A549 (cell line): ENCODE data around the gene KRTAP4-8. TPM values are rescaled to one million over a fixed set of nuclear protein-coding genes. Genes with fewer than 3 reads are reported as not detected.
"Not testable (repeated sequence)": the region's sequence is repeated elsewhere in the genome, so short reads cannot be mapped to it uniquely, and the experiment has no call there.

ENCODE experiments used
- ATAC-seq, 2 experiments: fragments of 200-7000 bp in 1 of 2; fragments of >200 bp in 1 of 2; cut with Nextera tagmentation in 1 of 2; cut with Tn5 transposase in 1 of 2; 3 replicates each; pipeline versions ENCODE4 v1.8.0 to v1.9.1; 2018 to 2020; ENCODE audit warnings: mild to moderate bottlenecking in 1 of 2, moderate library complexity in 1 of 2
- CTCF ChIA-PET: fragments of 300-600 bp; sonication (Branson Sonifier 250); formaldehyde crosslinking; extraction: SDS; loops from one replicate; lab custom pipeline; 2021; ENCODE audit warnings: antibody characterized with exemption, inconsistent platforms; lab: Yijun Ruan, JAX
- POLR2A ChIA-PET: fragments of 350-600 bp; formaldehyde crosslinking; extraction: SDS; loops from one replicate; lab custom pipeline; 2021; ENCODE audit warnings: antibody characterized with exemption, inconsistent platforms; lab: Yijun Ruan, JAX
- DNase-seq, 2 experiments: peaks; one replicate each; pipeline versions ENCODE4 v3.0.0 to v3.0.0-alpha.2; 2011 to 2016; ENCODE audit warnings: low read depth in 1 of 2, low spot score in 1 of 2
- FAIRE-seq: peaks from 2 replicates; lab custom pipeline; 2011; peaks lifted over from hg19 to GRCh38; lab: Jason Lieb, UNC
- H3K27ac ChIP-seq, 2 experiments: fragments of >200 bp; sonication (Bioruptor Twin); formaldehyde crosslinking; 3 replicates each; pipeline ENCODE4 v1.5.1; 2016 to 2017
- H3K4me1 ChIP-seq: fragments of >200 bp; sonication (Bioruptor Twin); formaldehyde crosslinking; 3 replicates; pipeline ENCODE4 v1.6.1; 2016
- H3K4me2 ChIP-seq: fragments of >200 bp; sonication (Bioruptor Twin); formaldehyde crosslinking; 3 replicates; pipeline ENCODE4 v1.6.1; 2016
- H3K4me3 ChIP-seq: fragments of >200 bp; sonication (Bioruptor Twin); formaldehyde crosslinking; 3 replicates; pipeline ENCODE4 v1.5.1; 2016
- H3K9me3 ChIP-seq: fragments of >200 bp; sonication (Bioruptor Twin); formaldehyde crosslinking; 3 replicates; pipeline ENCODE4 v1.6.1; 2016
- CBX2 ChIP-seq: fragments of 200-600 bp; sonication (generic); IDR thresholded peaks from 2 replicates; pipeline ENCODE4 v1.6.1; 2016; ENCODE audit warnings: low read depth, mild to moderate bottlenecking, borderline replicate concordance
- EHMT2 ChIP-seq: fragments of 200-600 bp; sonication (generic); IDR thresholded peaks from 2 replicates; pipeline ENCODE4 v1.6.1; 2016; ENCODE audit warnings: antibody characterized with exemption, low read depth, mild to moderate bottlenecking, moderate library complexity
- ESRRA ChIP-seq: fragments of 150-350 bp; IDR thresholded peaks from 2 replicates; pipeline ENCODE4 v1.6.1; 2014; ENCODE audit warnings: mild to moderate bottlenecking, low read length, borderline replicate concordance
- GATA3 ChIP-seq: IDR thresholded peaks from 2 replicates; pipeline ENCODE4 v1.6.1; 2012; ENCODE audit warnings: borderline replicate concordance
- HOXB13 ChIP-seq: fragments of 250-450 bp; sonication (Bioruptor Pico); IDR thresholded peaks from 2 replicates; pipeline ENCODE4 v1.5.0; 2020; ENCODE audit warnings: low read depth, mild to moderate bottlenecking, moderate library complexity
- KDM1A ChIP-seq: fragments of 200-600 bp; sonication (generic); IDR thresholded peaks from 2 replicates; pipeline ENCODE4 v1.6.1; 2016; ENCODE audit warnings: low read depth, mild to moderate bottlenecking
- PHF8 ChIP-seq: fragments of 200-600 bp; sonication (generic); IDR thresholded peaks from 2 replicates; pipeline ENCODE4 v1.6.1; 2016; ENCODE audit warnings: low read depth, mild to moderate bottlenecking, antibody characterized with exemption, moderate library complexity, borderline replicate concordance
- POLR2AphosphoS2 ChIP-seq: conservative IDR thresholded peaks from 2 replicates; pipeline ENCODE4 v1.6.1; 2012; ENCODE audit warnings: low read length, improper control_type of control experiment, inconsistent platforms
- RAD21 ChIP-seq, 2 experiments: fragments of >200 bp in 1 of 2; sonication (Bioruptor Twin) in 1 of 2; formaldehyde crosslinking in 1 of 2; IDR thresholded peaks in 1 of 2; conservative IDR thresholded peaks in 1 of 2; 2 replicates in 1 of 2; 3 replicates in 1 of 2; pipeline ENCODE4 v1.6.1; 2012 to 2018; ENCODE audit warnings: inconsistent platforms in 1 of 2
- RCOR1 ChIP-seq: fragments of 150-350 bp; IDR thresholded peaks from 2 replicates; pipeline ENCODE4 v1.6.1; 2014; ENCODE audit warnings: antibody characterized with exemption, low read length, low read depth
- ZC3H11A ChIP-seq: fragments of 450-650 bp; IDR thresholded peaks from 2 replicates; pipeline ENCODE4 v1.6.1; 2014; ENCODE audit warnings: antibody characterized with exemption, mild to moderate bottlenecking
- ZFP36 ChIP-seq: fragments of 450-650 bp; IDR thresholded peaks from 2 replicates; pipeline ENCODE4 v1.6.1; 2014; ENCODE audit warnings: borderline replicate concordance; ENCODE audit not compliant: partially characterized antibody
- ZSCAN20 ChIP-seq: fragments of 250-450 bp; sonication (Bioruptor Pico); IDR thresholded peaks from 2 replicates; pipeline ENCODE4 v1.8.0; 2022; ENCODE audit warnings: mild to moderate bottlenecking, moderate library complexity
- WGBS: methylation state at CpG from one replicate; pipeline ENCODE4 v1.1.6; 2017; ENCODE audit errors: missing lambda C conversion rate; 5-methylcytosine and 5-hydroxymethylcytosine counted together
- polyA plus RNA-seq, 4 experiments: library from polyadenylated mRNA; depleted of rRNA in 3 of 4; stranded (reverse); fragments of >200 nt; fragmentation: RNase III in 1 of 4; extraction: RNeasy Plus Mini Kit Qiagen cat#74134 plus additional on column Dnase treatment in 1 of 4; gene quantifications; 2 replicates in 3 of 4; 3 replicates in 1 of 4; pipeline ENCODE4 v1.2.3, GENCODE V29; 2011 to 2017
- TF ChIP-seq, protein P1 (sequence below): fragments of 450-650 bp; IDR thresholded peaks from 2 replicates; pipeline ENCODE4 v1.6.1; 2014; ENCODE audit warnings: antibody characterized with exemption
- TF ChIP-seq, protein P2 (sequence below): fragments of 250-450 bp; sonication (Bioruptor Pico); IDR thresholded peaks from 2 replicates; pipeline ENCODE4 v1.5.0; 2020; ENCODE audit warnings: low read depth, mild to moderate bottlenecking, moderate library complexity
- TF ChIP-seq, protein P3 (sequence below): fragments of >200 bp; sonication (Bioruptor Twin); formaldehyde crosslinking; IDR thresholded peaks from 2 replicates; pipeline ENCODE4 v1.6.1; 2016

The KRTAP4-8 gene
- polyA plus RNA-seq, 2 of the 4 experiments (the other 2 are of a cell fraction): not detected

DNA sequence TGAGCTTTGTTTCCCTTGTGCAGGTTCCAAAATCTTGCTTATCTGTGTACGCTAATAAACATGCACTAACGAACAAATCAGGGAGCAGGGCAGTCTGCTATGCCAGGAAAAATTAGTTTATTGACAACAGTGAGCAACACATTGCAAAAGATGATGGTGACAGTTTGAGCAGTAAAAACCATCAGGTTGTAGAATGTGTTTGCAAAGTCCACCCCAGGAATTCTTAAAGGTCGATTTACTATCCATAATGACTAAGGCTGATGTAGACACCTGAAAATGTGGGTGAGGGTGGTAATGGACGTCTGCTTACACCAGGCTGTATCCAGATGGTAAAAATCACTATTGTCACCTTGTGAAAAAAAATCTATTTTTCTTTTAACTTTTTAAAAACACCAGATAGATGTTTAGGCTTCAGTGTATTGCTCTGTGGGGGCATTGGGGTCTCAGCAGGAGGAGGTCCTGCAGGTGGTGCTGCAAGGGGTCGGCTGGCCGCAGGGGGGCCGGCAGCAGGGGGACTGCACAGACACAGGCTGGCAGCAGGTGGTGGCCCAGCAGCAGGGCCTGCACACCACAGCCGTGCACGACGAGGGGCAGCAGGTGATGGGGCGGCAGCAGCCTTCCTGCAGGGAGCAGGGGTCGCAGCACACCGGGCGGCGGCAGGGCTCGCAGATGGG is 32.8 kb downstream of the KRTAP4-8 start:
- H3K4me3 ChIP-seq, H3K4me2 ChIP-seq, POLR2A ChIA-PET, DNase-seq, H3K27ac ChIP-seq, ATAC-seq, H3K9me3 ChIP-seq, FAIRE-seq: not testable (repeated sequence)
- 65% methylated on average over 7 of the region's 16 CpGs for WGBS
- CTCF ChIA-PET: interaction anchor here (1.0 to 1.4 kb wide), 2 partner anchors 485 to 598 kb away, joined by 3 to 4 read pairs; no protein-coding TSS in a partner anchor
- H3K4me1 ChIP-seq: peaks cover 24% of the 10 kb centered on the region

DNA sequence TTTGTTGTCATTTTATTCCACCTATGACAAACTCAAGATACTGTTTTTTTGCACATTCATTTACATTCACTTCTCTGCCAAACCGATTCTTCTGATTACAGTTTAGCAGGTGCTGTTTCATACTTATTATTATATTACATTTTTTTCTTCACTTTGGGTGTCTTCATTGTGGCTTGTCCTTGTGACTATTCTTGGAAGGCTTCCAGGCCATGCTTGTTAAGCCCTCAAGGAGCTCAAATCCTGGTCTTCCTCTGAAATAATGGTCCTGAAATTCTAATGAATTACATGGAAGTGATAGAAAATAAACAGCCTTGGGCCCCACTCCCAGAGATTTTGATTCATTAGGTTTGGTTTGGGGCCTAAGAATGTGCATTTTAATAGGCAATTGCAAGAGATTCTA is 33.6 kb downstream of the KRTAP4-8 start:
- Histone ChIP-seq H3K27ac (no peak overlapping the region), H3K9me3 (no peaks in the 10 kb centered on the region), H3K4me3 (no peak overlapping the region), H3K4me2 (no peak overlapping the region), H3K4me1 (peaks cover 30% of the 10 kb centered on the region)
- FAIRE-seq (no peak), ATAC-seq (no peak), DNase-seq (no peak)
- ChIA-PET POLR2A (no interaction called here), CTCF (interaction anchor here (1.0 to 1.4 kb wide), 2 partner anchors 485 to 598 kb away, joined by 3 to 4 read pairs; no protein-coding TSS in a partner anchor)
- no peak for TF ChIP-seq PHF8
- TF ChIP-seq GATA3: no peak
- no peak for TF ChIP-seq HOXB13
- TF ChIP-seq CBX2: no peak
- TF ChIP-seq ESRRA: no peak
- TF ChIP-seq, protein P1, sequence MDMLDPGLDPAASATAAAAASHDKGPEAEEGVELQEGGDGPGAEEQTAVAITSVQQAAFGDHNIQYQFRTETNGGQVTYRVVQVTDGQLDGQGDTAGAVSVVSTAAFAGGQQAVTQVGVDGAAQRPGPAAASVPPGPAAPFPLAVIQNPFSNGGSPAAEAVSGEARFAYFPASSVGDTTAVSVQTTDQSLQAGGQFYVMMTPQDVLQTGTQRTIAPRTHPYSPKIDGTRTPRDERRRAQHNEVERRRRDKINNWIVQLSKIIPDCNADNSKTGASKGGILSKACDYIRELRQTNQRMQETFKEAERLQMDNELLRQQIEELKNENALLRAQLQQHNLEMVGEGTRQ: no peak
- whole genome bisulfite sequencing: 87% methylated on average over 1 of the region's 1 CpG

DNA sequence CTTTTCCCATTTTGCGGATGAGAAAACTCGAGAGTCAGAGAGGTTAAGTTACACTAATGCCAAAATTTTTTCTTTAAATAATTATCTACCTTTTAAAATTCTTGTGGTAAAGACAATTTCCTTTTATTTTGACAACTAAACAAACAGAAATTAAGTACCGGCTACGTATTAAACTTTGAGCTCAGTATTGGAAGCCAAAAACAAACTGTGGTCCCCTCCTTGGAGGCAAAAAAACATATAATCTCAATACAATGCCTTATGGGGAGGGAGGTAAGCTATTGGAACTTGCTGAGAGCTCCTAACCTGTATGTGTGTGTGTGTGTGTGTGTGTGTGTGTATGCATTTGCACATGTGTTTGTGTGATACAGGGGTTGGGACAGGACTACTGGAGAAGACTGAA is 34.5 kb downstream of the KRTAP4-8 start:
- POLR2A ChIA-PET: no interaction called here
- peaks cover 39% of the 10 kb centered on the region for H3K4me1 ChIP-seq
- no peak overlapping the region for H3K4me3 ChIP-seq
- CTCF ChIA-PET: interaction anchor here (0.7 to 1.4 kb wide), 2 partner anchors 12 to 599 kb away, joined by 3 to 4 read pairs; no protein-coding TSS in a partner anchor
- DNase-seq (no peak), FAIRE-seq (no peak)
- no peak overlapping the region for H3K27ac ChIP-seq
- WGBS: 77% methylated on average over 4 of the region's 4 CpGs
- no peaks in the 10 kb centered on the region for H3K9me3 ChIP-seq
- TF ChIP-seq KDM1A: no peak
- TF ChIP-seq, protein P2, sequence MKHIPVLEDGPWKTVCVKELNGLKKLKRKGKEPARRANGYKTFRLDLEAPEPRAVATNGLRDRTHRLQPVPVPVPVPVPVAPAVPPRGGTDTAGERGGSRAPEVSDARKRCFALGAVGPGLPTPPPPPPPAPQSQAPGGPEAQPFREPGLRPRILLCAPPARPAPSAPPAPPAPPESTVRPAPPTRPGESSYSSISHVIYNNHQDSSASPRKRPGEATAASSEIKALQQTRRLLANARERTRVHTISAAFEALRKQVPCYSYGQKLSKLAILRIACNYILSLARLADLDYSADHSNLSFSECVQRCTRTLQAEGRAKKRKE (CRISPR knock-in tag): no peak
- TF ChIP-seq RAD21 (conservative IDR thresholded peaks at IDR 0.05 in 1 of 2, IDR thresholded peaks at IDR 0.05 in 1 of 2): no peak
- TF ChIP-seq EHMT2: no peak
- TF ChIP-seq ZFP36: no peak
- TF ChIP-seq POLR2AphosphoS2: no peak
- no peak for TF ChIP-seq ZC3H11A
- no peak for TF ChIP-seq RCOR1
- TF ChIP-seq ZSCAN20: no peak
- TF ChIP-seq, protein P1: no peak
- TF ChIP-seq, protein P3, sequence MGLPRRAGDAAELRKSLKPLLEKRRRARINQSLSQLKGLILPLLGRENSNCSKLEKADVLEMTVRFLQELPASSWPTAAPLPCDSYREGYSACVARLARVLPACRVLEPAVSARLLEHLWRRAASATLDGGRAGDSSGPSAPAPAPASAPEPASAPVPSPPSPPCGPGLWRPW: no peak
- TF ChIP-seq, all 56 proteins: peak for 0
- no peak for ATAC-seq
- H3K4me2 ChIP-seq: no peak overlapping the region
